HG03135 (cell line): ENCODE measurements around the gene PXDN.
"Not testable (repeated sequence)": the region's sequence is repeated elsewhere in the genome, so short reads cannot be mapped to it uniquely, and the experiment has no call there.

Experiments
- ATAC-seq: cut with Tn5 transposase; IDR thresholded peaks from one replicate; pipeline ENCODE4 v1.9.1; 2021; ENCODE audit warnings: mild to moderate bottlenecking, moderate library complexity; ENCODE audit not compliant: unreplicated experiment

Gene PXDN

GRCh38 chr2:1774929-1775328 lies 30.6 kb upstream of the PXDN start:
- ATAC-seq = no peak

DNA sequence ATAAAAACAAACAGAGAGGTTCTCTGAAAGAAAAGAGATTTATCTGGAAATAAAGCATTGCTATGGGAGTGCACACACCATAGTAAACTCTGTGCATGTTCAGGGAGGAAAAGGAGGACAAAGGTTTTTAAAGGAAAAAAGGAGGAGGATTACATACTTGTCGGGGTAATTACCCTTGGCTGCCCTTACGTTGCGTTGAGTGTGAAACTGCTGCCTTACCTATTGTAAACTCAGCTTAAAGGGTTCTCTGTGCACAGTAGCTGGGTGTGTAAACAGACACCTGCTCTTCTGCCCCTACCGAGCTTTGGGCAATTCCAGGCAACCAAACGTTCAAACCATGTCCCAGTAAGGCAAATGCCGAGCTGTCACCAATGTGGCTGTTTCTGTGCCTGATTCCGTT lies 29.6 kb upstream of the PXDN start:
- no peak for ATAC-seq

DNA sequence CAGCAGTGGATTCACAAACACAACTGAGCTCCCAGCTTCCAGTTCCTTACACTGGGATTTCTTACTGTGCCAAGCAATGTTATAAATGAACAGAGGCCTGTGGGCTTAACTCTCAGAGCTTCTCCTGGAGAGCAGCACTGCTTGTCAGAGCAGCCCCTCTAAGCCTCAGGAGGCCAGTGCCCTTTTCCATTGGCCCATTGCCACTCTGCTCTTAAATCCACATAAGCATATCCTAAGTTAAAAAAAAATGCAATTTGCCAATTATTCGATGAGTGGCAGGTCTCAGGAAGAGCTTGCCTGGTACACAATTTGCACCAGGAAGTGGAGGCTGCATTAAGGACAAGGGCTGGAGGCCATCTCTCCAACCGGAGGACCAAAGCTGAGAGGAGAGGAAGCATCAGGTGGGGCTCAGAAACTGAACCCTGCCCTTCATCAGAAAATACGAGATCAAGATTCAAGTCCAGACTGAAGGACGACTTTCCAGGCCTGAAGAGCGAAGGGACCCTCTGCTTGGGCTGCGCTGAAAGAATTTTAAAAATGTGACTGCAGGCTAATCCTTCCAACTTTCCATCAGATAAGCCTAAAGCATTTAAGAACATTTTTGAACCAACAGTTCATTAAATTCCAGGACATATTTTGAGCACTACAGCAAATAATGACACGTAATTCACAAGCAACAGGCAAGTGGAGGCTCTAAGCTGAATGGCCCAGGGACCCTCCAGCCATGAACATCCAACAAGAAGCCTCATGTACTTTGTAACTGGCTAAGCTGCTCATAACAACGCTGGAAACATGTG lies 28.4 kb upstream of the PXDN start:
- ATAC-seq = no peak

DNA sequence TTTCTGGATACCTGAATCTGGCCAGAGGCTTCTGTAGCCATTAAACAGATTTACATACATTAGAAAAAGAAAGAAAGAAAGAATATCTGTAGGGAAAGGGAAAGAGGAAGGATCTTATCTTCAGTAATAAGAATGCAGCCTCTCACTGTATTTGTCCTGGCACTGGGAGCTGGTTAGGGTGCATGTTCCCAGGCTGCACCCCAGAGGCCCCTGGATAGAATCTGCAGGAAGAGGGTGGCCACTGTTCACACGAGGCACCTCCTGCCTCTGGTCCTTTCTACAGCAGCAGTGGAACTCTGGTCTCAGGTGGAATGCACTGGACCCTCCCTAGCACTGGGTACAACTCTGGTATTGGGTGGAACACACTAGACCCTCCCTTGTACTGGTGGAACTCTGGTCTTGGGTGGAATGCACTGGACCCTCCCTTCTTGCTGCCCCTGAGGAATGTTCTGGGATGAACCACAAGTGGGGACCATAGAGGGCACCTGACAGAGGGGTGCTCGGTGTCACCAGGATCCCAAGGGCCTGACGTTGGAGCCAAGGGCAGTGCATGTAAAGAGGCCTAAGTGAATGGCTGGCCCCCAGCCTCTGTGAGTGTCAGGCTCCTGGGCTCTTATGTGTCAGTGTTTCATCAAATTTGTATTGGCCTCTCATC lies 27.4 kb upstream of the PXDN start:
- no peak for ATAC-seq

DNA sequence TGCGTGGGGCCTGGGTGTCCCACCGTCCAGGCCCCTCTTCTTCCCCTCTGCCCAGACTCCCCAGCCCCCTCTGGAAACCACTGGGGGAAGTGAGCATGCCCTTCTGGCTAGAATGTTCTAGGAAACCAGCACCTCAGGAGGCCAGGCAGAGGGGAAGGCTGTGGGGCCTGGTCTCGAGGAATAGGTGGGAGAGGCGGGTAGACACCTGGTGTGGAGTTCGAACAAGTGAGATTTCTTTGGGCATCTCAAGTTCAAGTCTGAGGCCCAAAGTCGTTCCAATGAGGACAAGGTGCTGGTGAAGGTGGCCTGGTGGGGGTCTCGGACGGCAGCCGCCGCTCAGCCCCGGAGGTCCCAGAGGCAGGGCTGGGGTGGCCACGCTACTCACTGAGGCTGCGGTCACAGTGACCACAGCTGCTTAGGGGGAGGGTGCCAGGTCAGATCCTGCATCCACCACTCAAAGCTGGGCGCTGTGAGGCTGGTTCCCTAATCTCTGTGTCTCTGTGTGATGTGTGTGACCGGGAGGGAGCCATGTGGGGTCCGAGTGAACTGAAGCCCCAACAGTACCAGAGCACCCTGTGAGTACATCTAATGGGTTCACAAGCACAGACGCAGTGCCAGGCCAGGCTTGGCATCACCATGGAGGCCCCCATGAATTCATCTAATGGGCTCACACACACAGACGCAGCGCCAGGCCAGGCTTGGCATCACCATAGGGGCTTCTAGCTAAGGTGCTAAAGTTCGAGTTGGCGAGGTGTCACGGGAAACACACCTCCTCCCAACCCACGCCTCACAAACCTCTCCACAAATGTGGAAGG lies 26.5 kb upstream of the PXDN start:
- ATAC-seq = no peak

- no peak for ATAC-seq
Measured at GRCh38 chr2:1769703-1770422, 25.5 kb upstream of the PXDN start.

DNA sequence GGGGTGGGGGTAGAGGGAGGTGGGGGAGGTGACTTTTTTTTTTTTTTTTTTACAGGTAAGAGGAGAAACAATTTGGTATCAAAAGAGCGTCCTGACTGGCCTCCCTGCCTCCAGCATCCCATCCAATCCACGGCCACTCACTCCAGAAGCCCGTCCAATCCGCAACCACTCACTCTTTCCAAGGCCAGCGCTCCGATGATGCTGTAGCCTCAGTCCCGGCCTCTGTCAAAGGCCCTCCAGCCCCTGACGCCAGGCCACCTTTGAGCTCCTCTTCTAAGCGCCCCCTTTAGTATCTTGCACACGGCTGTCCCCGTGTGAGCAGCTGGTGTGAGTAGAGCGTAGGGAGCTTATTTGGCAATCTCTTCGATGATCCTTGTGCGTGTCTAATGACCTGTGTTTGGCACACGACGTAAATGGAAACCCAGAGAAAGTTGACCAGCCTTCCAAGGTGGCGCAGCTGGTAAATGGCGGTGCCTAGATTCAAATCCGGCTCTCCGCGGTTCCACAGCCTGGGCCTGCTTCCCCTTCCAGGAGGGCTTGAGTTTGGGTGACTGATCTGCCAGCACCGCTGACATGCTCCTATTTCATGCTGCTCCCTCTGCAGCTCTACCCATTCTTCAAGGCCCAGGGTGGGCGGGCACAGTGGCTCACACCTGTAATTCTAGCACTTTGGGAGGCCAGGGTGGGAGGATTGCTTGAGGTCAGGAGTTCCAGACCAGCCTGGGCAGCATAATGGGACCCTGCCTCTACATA lies 23.8 kb upstream of the PXDN start:
- no peak for ATAC-seq

- no peak for ATAC-seq
Measured at GRCh38 chr2:1766851-1767811, 22.8 kb upstream of the PXDN start.

- no peak for ATAC-seq
Measured at GRCh38 chr2:1766425-1766824, 22.1 kb upstream of the PXDN start.

- ATAC-seq = not testable (repeated sequence)
Measured at GRCh38 chr2:1765201-1765600, 20.9 kb upstream of the PXDN start.

DNA sequence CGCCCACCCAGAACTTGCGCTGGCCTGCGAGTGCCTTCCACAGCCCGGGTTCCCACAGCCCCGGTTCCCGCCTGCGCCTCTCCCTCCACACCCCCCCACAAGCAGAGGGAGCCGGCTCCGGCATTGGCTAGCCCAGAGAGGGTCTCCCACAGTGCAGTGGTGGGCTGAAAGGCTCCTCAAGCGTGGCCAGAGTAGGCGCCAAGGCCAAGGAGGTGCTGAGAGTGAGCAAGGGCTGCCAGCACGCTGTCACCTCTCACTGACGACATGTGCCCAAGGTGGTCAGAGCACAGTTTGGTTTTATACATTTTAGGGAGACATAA lies 15.3 kb upstream of the PXDN start:
- no peak for ATAC-seq

DNA sequence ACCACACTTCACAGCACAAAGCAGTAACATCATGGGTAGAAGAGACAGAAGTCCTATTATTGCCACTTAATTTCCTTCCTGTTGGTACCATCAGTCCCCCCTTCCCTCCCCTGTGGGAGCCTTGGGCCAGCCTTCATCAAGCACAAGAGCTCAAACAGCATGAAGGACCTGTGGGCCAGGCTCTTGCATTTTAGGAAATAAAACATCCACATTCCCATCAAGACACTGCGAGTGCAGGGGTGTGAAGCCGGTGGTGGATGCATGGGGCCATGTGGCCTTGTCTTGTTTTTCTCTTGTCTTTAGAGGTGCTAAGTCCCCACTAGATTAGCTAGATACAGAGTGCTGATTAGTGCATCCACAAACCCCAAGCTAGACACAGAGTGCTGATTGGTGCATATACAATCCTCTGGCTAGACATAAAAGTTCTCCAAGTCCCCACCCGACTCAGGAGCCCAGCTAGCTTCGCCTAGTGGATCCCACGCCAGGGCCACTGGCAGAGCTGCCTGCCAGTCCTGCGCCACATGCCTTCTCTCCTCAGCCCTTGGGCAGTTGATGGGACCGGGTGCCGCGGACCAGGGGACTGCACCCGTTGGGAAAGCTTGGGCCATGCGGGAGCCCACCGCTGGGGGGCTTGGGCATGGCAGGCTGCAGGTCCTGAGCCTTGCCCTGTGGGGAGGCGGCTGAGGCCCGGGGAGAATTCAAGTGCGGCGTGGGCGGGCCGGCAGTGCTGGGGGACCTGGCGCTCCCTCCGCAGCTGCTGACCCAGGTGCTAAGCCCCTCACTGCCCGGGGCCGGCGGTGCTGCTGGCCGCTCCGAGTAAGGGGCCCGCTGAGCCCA lies 14.7 kb upstream of the PXDN start:
- ATAC-seq = no peak

DNA sequence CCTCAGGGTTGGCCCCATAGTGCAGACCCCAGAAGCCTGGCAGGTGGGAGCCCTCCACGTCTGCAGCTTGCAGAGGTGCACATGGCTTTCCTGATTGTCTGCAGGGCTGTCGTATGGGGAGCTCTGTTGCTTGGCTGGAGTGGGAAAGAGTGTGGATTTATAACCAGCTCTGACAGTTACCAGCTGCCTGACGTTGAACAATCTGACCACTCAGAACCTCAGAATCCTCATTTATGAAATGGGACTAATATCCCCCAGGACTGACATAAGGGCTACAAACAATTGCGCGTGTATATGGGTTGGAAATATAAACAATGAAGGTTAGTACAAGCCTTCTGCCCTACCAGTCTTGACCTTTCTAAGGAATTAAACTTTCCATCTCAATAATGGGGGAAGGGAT lies 13.9 kb upstream of the PXDN start:
- ATAC-seq = no peak

DNA sequence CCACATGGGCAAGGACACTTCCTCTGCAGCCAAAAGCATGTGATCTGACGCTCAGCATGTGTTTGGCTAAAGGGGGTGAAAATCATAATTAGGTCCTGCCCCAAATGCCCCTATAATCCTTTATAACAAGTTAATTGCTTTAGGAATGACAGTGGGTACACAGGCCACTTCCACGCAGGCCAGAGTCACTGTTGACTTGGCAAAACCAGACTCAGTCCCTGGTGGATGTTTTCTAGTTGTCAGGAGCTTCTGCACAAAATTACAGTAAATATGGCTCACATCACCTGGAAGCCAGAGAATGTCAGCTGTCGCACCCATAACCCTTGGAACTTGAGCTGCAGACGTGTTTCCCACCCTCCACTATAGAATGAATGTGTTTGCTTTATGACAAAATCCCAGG lies 13.3 kb upstream of the PXDN start:
- ATAC-seq = no peak

DNA sequence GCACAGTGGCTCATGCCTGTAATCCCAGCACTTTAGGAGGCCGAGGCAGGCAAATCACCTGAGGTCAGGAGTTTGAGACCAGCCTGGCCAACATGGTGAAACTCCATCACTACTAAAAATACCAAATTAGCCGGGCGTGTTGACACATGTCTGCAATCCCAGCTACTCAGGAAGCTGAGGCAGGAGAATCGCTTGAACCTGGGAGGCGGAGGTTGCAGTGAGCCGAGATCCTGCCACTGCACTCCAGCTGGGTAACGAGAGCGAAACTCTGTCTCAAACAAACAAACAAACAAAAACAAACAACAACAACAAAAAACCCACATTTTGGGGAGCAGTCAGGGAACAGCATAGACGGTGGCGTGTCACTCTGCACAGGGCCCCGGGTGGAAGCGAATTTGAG lies 12.8 kb upstream of the PXDN start:
- ATAC-seq = not testable (repeated sequence)

- no peak for ATAC-seq
Measured at GRCh38 chr2:1756456-1756855, 12.1 kb upstream of the PXDN start.

DNA sequence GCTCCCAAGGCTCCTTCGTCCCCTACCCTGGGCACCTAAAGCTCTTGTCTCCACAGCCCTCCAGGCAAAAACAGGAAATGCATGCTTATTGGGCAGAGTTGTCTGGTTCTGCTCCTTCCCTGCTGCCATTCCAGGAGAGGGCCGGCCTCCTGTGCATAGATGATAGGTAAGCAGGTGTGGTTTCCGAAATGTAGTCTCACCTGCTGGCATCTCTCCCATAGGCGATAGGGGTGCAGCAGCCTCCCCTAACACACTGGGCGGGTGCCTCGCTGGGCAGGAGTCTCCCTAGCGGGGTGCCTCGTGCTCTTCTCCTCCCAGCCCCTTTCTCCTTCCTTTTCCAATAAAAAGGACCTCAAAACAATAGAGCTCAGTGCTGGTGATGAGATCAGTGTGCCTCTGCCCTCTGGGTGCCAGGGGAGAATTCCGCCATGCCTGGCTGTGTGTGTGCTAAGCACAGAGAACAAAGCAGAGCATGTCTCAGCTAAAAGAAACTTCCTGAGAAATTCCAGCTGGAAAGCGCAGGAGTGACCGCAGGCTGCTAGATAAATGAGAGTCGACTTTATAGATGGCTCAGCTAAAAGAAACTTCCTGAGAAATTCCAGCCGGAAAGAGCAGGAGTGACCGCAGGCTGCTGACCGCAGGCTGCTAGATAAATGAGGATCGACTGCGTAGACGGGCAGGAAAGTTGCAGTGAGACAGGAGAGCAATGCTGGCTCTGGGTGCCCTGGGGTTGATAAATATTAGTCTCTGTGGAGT lies 11.3 kb upstream of the PXDN start:
- no peak for ATAC-seq
